C1 segment of cervical spinal cord (tissue), 14 donors: ENCODE results near the gene AUNIP.

Experiments used
- DNase-seq, 14 donors: peaks; one replicate each; lab custom pipeline; 2025; lab: John Stamatoyannopoulos, UW

Gene AUNIP

GRCh38 chr1:25810341-25811299, 48.6 kb downstream of the AUNIP start:
- peak in 11 of 14 donors; percentile 25 to 67 (median 51) for DNase-seq

DNA sequence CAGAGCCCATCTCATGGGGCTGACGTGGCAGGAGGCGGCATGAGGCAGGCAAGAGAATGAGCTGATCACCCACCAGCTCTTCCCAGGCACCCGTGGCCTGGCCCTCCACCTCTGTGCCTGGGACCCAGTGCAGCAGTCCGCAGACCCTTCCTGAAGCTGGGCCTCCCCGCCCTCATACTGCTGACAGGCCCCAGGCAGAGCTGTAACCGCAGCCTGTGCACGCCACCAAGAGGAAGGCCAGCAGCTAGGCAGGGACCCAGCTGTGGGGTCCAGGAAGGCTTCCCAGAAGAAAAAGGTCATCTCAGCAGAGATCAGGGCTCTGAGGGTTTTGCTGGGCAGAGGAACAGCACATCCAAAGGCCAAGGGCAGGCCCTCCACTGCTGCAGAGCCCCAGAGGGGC, 49.3 kb downstream of the AUNIP start:
- DNase-seq: no peak

- no peak for DNase-seq
These were observed 49.9 kb downstream of the AUNIP start for GRCh38 chr1:25809283-25809926.

- DNase-seq: no peak
These were observed 50.6 kb downstream of the AUNIP start for GRCh38 chr1:25808481-25809244.

DNA sequence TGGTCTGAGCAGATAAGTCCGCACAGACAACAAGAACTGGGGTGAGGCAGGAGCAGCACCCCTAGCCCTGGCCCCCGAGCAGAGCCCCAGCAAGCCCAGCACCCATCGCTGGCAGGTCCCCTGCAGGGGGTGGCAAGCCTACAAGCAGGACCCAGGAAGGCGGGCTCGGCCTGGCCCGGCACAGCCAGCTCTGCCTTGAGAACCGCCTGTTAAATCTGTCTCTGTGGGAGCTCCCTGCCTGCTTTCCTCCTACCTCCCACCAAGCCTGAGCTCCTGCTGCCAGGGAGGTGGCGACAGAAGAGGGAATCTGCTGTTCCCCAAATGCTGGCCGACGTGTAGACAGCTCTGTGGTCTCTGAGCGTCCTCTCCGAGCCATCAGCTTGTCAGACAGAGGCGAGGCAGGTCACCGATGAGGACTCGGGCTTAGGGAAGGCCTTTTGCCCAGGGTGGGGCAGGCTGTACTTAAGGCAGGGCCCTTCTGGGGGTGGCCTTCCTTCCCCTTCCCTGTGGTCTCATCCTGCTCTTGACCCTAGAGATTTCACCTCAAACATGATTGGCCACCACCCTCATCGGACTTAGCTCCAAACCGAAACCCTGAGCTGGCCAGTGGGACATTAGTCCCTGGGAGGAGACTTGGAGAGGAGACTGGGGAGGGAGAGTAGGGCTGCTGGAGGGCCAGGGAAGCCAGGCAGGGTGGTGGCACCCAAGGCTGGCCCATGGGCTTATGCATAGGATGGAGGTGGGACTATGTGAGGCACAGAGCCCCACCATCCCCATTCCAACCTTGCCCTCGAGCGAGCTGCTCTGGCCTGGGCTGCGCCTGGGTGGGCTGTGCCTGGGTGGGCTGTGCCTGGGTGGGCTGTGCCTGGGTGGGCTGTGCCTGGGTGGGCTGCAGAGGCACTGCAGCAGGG, 51.5 kb downstream of the AUNIP start:
- DNase-seq: peak in 1 of 14 donors; percentile 35

- DNase-seq: peak in 7 of 14 donors; percentile 22 to 84 (median 50)
These were observed 52.8 kb downstream of the AUNIP start for GRCh38 chr1:25806418-25806817.

DNA sequence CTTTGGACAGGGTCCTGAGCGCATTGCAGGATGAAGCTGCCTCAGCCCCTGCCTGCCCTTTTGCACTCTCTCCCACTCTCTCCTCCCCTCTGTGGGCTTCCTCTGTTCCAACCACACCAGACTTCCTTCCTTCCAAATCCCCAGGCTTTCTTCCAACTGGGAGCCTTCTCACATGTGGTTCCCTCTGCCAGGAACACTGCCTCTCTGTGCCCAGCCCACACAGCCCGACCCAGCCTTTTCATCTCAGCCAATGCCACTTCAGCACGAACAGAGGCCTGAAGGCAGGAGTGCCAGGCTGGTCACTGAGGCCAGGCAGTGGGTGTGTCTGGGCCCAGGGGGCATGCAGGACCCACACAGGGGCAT, 53.4 kb downstream of the AUNIP start:
- DNase-seq: peak in 10 of 14 donors; percentile 30 to 82 (median 61)

DNA sequence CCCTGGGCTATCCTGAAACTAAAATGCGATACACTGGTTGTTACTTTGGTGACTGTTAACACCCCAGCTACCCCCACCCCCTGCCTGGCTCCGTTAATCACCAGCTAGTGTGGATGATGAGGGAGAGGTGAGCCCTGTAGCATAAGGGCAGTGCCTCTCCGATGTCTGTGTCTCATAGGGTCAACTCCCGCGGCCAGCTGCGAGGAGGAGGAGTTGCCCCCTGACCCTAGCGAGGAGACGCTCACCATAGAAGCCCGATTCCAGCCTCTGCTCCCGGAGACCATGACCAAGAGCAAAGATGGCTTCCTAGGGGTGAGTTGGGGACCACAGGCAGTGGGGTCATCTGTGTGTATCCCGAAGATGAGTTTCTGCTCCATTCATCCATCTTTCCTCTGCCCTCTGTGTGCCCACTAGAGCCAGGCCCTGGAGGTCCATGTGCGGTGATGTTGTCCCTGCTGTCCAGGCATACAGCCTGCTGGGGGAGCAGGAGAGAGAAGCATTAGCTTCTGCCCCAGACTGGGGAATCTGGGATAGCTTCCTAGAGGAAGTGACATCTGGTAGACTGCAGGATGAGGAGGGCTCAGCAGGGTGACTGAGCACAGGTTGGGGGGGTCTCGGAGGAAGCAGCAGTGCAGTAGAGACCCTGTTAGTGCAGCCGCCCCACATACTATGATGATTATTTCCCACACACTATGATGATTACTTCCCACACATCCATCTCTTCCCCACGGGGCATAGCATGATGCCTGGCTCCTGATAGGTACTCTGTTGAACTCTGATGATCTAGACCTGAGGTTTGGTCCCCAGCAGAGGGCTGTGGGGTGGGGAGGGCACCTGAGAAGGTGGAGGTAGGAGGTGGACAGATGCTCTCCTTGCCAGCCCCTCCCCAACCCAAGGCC, 54.0 kb downstream of the AUNIP start:
- no peak for DNase-seq

GRCh38 chr1:25804244-25804963, 54.9 kb downstream of the AUNIP start:
- peak in 1 of 14 donors; percentile 49 for DNase-seq

GRCh38 chr1:25803368-25803767, 55.9 kb downstream of the AUNIP start:
- no peak for DNase-seq

GRCh38 chr1:25802915-25803314, 56.3 kb downstream of the AUNIP start:
- peak in 1 of 14 donors; percentile 64 for DNase-seq

GRCh38 chr1:25800703-25801377, 58.4 kb downstream of the AUNIP start:
- peak in 3 of 14 donors; percentile 26 to 68 (median 48) for DNase-seq

DNA sequence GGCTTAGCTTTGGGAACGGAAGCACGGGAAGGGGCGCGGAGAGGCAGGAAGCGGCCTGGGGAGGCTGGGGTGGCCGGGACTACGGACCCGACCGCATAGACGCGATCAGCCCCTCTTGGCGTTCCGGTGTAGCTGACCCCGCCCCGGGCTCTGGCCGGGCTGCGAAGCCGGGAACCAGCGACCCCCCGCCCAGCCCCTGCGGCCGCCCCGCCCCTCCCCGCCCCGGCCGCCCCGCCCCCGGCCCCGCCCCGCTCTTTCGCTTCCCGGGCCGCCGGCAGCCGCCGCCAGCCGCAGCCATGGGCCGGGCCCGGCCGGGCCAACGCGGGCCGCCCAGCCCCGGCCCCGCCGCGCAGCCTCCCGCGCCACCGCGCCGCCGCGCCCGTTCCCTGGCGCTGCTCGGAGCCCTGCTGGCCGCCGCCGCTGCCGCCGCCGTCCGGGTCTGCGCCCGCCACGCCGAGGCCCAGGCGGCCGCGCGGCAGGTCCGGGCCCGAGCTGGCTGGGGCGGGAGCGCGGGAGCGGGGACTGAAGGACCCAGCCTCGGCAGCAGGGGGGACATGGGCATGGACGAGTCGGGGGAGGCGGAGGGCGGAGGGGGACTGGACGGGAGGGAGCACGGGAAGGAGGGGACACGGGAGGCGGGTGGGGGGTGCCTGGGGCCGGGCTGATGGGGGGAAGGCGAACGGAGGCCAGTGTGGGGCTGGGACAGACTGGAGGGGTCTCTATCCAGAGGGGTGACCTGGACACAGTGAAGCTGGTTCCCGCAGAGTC, 59.1 kb downstream of the AUNIP start, which contains the start of gene SELENON:
SELENON (plus strand) TSS at position 259 of the 768 bp plus-strand sequence; CDS start at position 297, 38 bp downstream.
- peak in 8 of 14 donors; percentile 16 to 57 (median 46) for DNase-seq

GRCh38 chr1:25799352-25799934, 59.8 kb downstream of the AUNIP start:
- peak in 1 of 14 donors; percentile 16 for DNase-seq

DNA sequence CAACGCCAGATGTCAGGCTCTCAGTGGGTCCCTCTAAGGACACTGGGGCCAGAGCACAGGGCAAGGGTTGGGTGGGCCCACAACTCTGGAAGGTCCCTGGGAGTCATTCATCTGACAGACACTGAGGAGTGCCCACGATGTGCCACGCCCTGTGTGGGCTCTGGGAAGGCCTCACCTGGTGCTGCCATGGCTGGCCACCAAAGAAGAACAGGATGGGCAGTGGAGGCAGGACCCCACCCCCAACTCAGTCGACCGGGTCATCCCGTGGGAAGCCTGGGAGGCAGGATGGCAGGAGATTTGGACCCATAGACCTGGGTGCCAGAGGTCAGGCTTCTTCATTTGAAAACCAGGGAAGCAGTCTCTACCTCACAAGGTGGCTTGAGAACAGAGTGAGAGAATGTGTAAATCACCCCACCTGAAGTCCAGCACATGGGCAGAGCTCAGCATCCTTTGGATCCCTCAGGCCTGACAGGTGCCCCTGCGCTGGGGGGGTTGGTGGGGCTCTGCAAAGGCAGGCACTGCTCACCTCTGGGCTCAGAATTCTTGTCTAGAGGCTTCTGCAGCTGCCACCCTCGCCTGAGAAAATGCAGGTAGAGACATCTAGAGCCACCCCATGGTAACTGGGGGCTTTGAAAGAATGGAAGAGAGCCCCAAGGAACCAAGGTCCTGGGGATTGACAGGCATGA, 60.4 kb downstream of the AUNIP start:
- DNase-seq: no peak

- DNase-seq: peak in 1 of 14 donors; percentile 8
These were observed 61.3 kb downstream of the AUNIP start for GRCh38 chr1:25797939-25798338.
